ENCODE results near the gene KLF16.

The KLF16 gene

DNA sequence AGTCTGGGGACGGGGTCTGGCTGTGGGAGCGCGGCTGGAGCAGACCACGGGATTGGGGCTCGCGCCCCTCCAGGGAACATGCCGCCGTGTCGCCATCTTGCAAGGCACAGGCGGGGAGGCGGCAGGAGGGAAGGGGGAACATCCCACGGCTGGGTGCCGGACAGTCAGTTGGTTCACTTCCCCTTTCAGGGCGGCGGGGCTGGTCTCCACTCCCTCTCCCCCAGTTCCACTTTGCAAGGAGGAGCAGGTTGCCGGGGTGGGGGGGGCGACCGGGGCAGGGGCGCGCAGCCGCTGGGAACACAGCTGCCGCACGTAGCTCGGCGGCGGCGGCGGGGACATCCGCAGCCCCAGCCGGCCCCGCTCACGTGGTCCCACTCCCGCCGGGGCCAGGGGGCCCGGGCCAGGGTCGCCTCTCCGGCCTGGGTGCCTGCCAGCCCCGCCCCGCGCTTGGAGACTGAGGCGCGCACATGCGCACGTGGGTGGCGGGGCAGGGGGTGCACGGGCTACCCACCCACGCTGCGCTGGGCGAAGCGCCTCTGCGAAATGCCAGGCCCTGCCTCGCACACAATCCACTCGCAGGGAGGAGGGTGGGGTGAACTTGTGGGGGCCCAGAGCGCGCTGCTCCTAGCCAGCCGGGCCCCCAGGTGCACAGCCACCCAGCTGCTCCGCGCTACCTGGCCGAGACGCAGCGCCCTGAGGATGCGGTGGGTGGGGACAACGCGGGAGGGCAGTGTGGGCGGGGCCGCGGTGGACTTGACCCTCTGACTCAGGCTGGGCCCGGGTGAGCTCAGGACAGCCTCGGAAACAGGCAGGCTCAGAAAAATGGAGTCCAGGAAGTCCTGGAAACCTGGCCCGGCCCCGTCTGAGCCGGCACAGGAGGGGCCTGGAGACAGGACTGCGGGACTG, 6.4 kb downstream of the KLF16 start:
- Histone ChIP-seq H2AFZ (ENCODE audit: low read length) (peak overlapping the region; percentile 60), H3K36me3 (replicated peaks; ENCODE audit: insufficient read depth, low read length) (no peaks in the 10 kb centered on the region), H3K9ac (ENCODE audit: low read length) (peak overlapping the region; percentile 80), H3K9me3 (replicated peaks; ENCODE audit: insufficient read depth, low read length) (no peaks in the 10 kb centered on the region), H3K27ac (ENCODE audit: low read length) (peak overlapping the region; percentile 78), H3K79me2 (ENCODE audit: low read length) (peaks cover 95% of the 10 kb centered on the region), H3K9me2 (replicated peaks; ENCODE audit: insufficient read depth, low read length) (no peaks in the 10 kb centered on the region), H4K20me1 (ENCODE audit: insufficient read depth, low read length) (no peaks in the 10 kb centered on the region), H3K4me3 (ENCODE audit: low read length) (peak overlapping the region; percentile 75), H3K4me2 (ENCODE audit: low read depth, low read length) (peak overlapping the region; percentile 99), H3K27me3 (replicated peaks; ENCODE audit: insufficient read depth, low read length) (no peaks in the 10 kb centered on the region), H3F3A (ENCODE audit: insufficient read depth, low read length) (peaks cover 37% of the 10 kb centered on the region), H3K4me1 (ENCODE audit: low read length) (peaks cover 40% of the 10 kb centered on the region)
- TF ChIP-seq CTCF (IDR thresholded peaks at IDR 0.05; ENCODE audit: low read length) (no peak), EZH2phosphoT487 (IDR thresholded peaks at IDR 0.05; ENCODE audit: low read length) (no peak), EZH2 (optimal IDR thresholded peaks at IDR 0.05; ENCODE audit: low read depth, low read length) (no peak)
- peak; percentile 82 for DNase-seq

GRCh38 chr19:1856345-1856697, 7.1 kb downstream of the KLF16 start:
- H3K4me1 ChIP-seq (ENCODE audit: low read length), result peaks cover 35% of the 10 kb centered on the region
- H3K36me3 ChIP-seq (replicated peaks; ENCODE audit: insufficient read depth, low read length), result no peaks in the 10 kb centered on the region
- H3F3A ChIP-seq (ENCODE audit: insufficient read depth, low read length), result peaks cover 37% of the 10 kb centered on the region
- H3K9me2 ChIP-seq (replicated peaks; ENCODE audit: insufficient read depth, low read length), result no peaks in the 10 kb centered on the region
- H3K4me3 ChIP-seq (ENCODE audit: low read length), result peak overlapping the region; percentile 75
- no peaks in the 10 kb centered on the region for H4K20me1 ChIP-seq (ENCODE audit: insufficient read depth, low read length)
- peaks cover 90% of the 10 kb centered on the region for H3K79me2 ChIP-seq (ENCODE audit: low read length)
- TF ChIP-seq EZH2 (optimal IDR thresholded peaks at IDR 0.05; ENCODE audit: low read depth, low read length) (no peak), EZH2phosphoT487 (IDR thresholded peaks at IDR 0.05; ENCODE audit: low read length) (no peak), CTCF (IDR thresholded peaks at IDR 0.05; ENCODE audit: low read length) (no peak)
- H3K9ac ChIP-seq (ENCODE audit: low read length), result peak overlapping the region; percentile 80
- peak overlapping the region; percentile 78 for H3K27ac ChIP-seq (ENCODE audit: low read length)
- no peak for DNase-seq
- no peaks in the 10 kb centered on the region for H3K27me3 ChIP-seq (replicated peaks; ENCODE audit: insufficient read depth, low read length)
- no peaks in the 10 kb centered on the region for H3K9me3 ChIP-seq (replicated peaks; ENCODE audit: insufficient read depth, low read length)
- H3K4me2 ChIP-seq (ENCODE audit: low read depth, low read length), result peak overlapping the region; percentile 99
- peak overlapping the region; percentile 60 for H2AFZ ChIP-seq (ENCODE audit: low read length)

GRCh38 chr19:1855828-1856255, 7.5 kb downstream of the KLF16 start:
- Histone ChIP-seq H3K36me3 (replicated peaks; ENCODE audit: insufficient read depth, low read length) (no peaks in the 10 kb centered on the region), H3K9ac (ENCODE audit: low read length) (peak overlapping the region; percentile 80), H3K27me3 (replicated peaks; ENCODE audit: insufficient read depth, low read length) (no peaks in the 10 kb centered on the region), H3K4me1 (ENCODE audit: low read length) (peaks cover 33% of the 10 kb centered on the region), H3K9me2 (replicated peaks; ENCODE audit: insufficient read depth, low read length) (no peaks in the 10 kb centered on the region), H3K9me3 (replicated peaks; ENCODE audit: insufficient read depth, low read length) (no peaks in the 10 kb centered on the region), H3F3A (ENCODE audit: insufficient read depth, low read length) (peaks cover 37% of the 10 kb centered on the region), H3K79me2 (ENCODE audit: low read length) (peaks cover 87% of the 10 kb centered on the region), H3K4me2 (ENCODE audit: low read depth, low read length) (peak overlapping the region; percentile 99), H3K4me3 (ENCODE audit: low read length) (peak overlapping the region; percentile 75), H2AFZ (ENCODE audit: low read length) (no peak overlapping the region), H4K20me1 (ENCODE audit: insufficient read depth, low read length) (no peaks in the 10 kb centered on the region), H3K27ac (ENCODE audit: low read length) (peak overlapping the region; percentile 78)
- TF ChIP-seq CTCF (IDR thresholded peaks at IDR 0.05; ENCODE audit: low read length) (no peak), EZH2 (optimal IDR thresholded peaks at IDR 0.05; ENCODE audit: low read depth, low read length) (no peak), EZH2phosphoT487 (IDR thresholded peaks at IDR 0.05; ENCODE audit: low read length) (no peak)
- DNase-seq, result peak; percentile 39

Data from MM.1S (cell line).